Common myeloid progenitor, CD34-positive (primary cell): Measurements from ENCODE around the gene CSTF3.

Experiments used
- CTCF ChIA-PET: fragments of 350-600 bp; sonication (Branson Sonifier 250); formaldehyde crosslinking; loops from one replicate; lab custom pipeline; 2021; ENCODE audit warnings: antibody characterized with exemption; lab: Charles Lee
- POLR2A ChIA-PET: fragments of 350-600 bp; sonication (Branson Sonifier 250); formaldehyde crosslinking; loops from one replicate; lab custom pipeline; 2021; ENCODE audit warnings: antibody characterized with exemption; lab: Charles Lee
- DNase-seq, 3 donors: peaks; one replicate each; pipeline versions ENCODE4 v3.0.0 to v3.0.0-alpha.2; 2013
- H3K27ac ChIP-seq, 2 experiments: 1 replicate in 1 of 2; 2 replicates in 1 of 2; pipeline ENCODE4 v1.7.0; 2013; ENCODE audit warnings: inconsistent platforms in 2 of 2, low read length in 2 of 2, mild to moderate bottlenecking in 2 of 2, low read depth in 1 of 2, moderate library complexity in 1 of 2; ENCODE audit not compliant: severe bottlenecking in 2 of 2, insufficient read depth in 1 of 2, poor library complexity in 1 of 2
- H3K27me3 ChIP-seq, 5 experiments: replicated peaks in 2 of 5; 1 replicate in 3 of 5; 2 replicates in 2 of 5; pipeline versions ENCODE4 v1.6.1 to v1.7.0; 2013; ENCODE audit warnings: low read length in 4 of 5, mild to moderate bottlenecking in 2 of 5, moderate library complexity in 2 of 5, inconsistent platforms in 1 of 5; ENCODE audit not compliant: insufficient read depth in 5 of 5, control insufficient read depth in 4 of 5
- H3K36me3 ChIP-seq, 4 experiments: 1 replicate in 2 of 4; 2 replicates in 2 of 4; pipeline versions ENCODE4 v1.6.1 to v1.7.0; 2013; ENCODE audit warnings: low read length in 3 of 4, control low read depth in 1 of 4, mild to moderate bottlenecking in 1 of 4; ENCODE audit not compliant: control insufficient read depth in 4 of 4, insufficient read depth in 4 of 4
- H3K4me1 ChIP-seq, 4 experiments: 1 replicate in 3 of 4; 2 replicates in 1 of 4; pipeline versions ENCODE4 v1.6.1 to v1.7.1; 2013; ENCODE audit warnings: low read length in 3 of 4, mild to moderate bottlenecking in 3 of 4, control low read depth in 1 of 4, inconsistent platforms in 1 of 4, moderate library complexity in 1 of 4; ENCODE audit not compliant: control insufficient read depth in 4 of 4, insufficient read depth in 4 of 4; ENCODE audit errors: control extremely low read depth in 1 of 4
- H3K4me3 ChIP-seq, 7 experiments: 1 replicate in 4 of 7; 2 replicates in 3 of 7; pipeline versions ENCODE4 v1.5.1 to v1.7.0; 2013; ENCODE audit warnings: mild to moderate bottlenecking in 7 of 7, low read length in 6 of 7, moderate library complexity in 6 of 7, inconsistent platforms in 2 of 7, low read depth in 2 of 7, control low read depth in 1 of 7; ENCODE audit not compliant: insufficient read depth in 4 of 7, control insufficient read depth in 1 of 7; ENCODE audit errors: extremely low read depth in 1 of 7
- H3K9me3 ChIP-seq, 5 experiments: 1 replicate in 4 of 5; 2 replicates in 1 of 5; pipeline versions ENCODE4 v1.6.1 to v1.7.1; 2013; ENCODE audit warnings: low read length in 4 of 5, mild to moderate bottlenecking in 2 of 5, inconsistent platforms in 1 of 5, low read depth in 1 of 5, moderate library complexity in 1 of 5; ENCODE audit not compliant: control insufficient read depth in 4 of 5, insufficient read depth in 2 of 5; ENCODE audit errors: control extremely low read depth in 1 of 5
- WGBS: methylation state at CpG from one replicate; pipeline ENCODE4 v1.1.5; 2013; ENCODE audit not compliant: insufficient coverage; 5-methylcytosine and 5-hydroxymethylcytosine counted together

The CSTF3 gene

GRCh38 chr11:33191467-33191866 is 30.2 kb upstream of the CSTF3 start:
- ChIA-PET CTCF (interaction anchor here (0.6 kb wide), 1 partner anchor 168 kb away, joined by 3 read pairs; no protein-coding TSS in a partner anchor), POLR2A (interaction anchor here (0.6 kb wide), 1 partner anchor 60 kb away, joined by 7 read pairs; no protein-coding TSS in a partner anchor)
- no peak for DNase-seq
- no peak overlapping the region for H3K27ac ChIP-seq
- H3K4me1 ChIP-seq, result peaks cover 0 to 11% (median 0%) of the 10 kb centered on the region in 4 experiments
- no peaks in the 10 kb centered on the region for H3K9me3 ChIP-seq
- H3K27me3 ChIP-seq, result no peaks in the 10 kb centered on the region
- no peaks in the 10 kb centered on the region for H3K36me3 ChIP-seq
- H3K4me3 ChIP-seq, result no peak overlapping the region

DNA sequence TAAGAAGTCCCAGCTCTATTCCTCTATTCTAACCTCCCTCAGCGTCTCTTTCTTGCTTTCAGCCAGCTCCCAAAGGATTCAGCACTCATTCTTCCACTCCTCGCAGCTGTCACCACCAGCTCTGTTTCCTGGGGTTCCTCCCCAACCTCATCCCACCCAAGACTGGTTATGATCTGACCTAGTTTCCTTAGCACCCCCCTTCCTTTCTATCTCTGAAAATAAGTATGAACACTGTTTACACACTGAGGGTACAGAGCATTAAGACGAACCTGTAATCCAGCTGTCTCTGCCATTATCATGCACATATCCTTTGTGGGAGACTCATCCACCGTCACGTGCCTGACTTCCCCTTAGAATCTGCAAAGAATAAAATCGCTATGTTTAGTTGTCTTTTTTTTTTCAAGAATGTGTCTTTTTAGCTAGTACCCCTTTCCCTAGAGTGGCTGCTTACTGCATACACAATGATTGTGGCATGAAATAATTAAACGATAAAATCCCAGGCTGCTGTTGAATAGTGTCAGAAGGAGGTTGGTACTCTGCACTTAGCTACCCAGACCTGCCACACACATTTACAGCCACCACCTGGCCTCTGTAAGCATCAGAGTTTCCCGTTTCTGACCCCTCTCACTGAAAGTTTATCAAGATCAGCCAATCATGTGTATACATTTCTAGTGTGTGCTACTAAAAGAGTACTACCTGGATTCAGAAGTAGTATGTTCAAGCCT is 26.9 kb upstream of the CSTF3 start:
- peaks cover 0 to 9% (median 0%) of the 10 kb centered on the region in 4 experiments for H3K4me1 ChIP-seq
- no peaks in the 10 kb centered on the region for H3K27me3 ChIP-seq
- ChIA-PET CTCF (interaction anchor here (0.6 to 3.2 kb wide), 6 partner anchors 11 to 799 kb away, joined by 3 to 14 read pairs (median 3); no protein-coding TSS in a partner anchor), POLR2A (no interaction called here)
- no peaks in the 10 kb centered on the region for H3K36me3 ChIP-seq
- 63% methylated on average over 6 of the region's 8 CpGs for WGBS
- peak in 2 of 3 donors; percentile 41 to 61 for DNase-seq
- H3K9me3 ChIP-seq, result no peaks in the 10 kb centered on the region
- H3K27ac ChIP-seq, result no peak overlapping the region
- no peak overlapping the region for H3K4me3 ChIP-seq

DNA sequence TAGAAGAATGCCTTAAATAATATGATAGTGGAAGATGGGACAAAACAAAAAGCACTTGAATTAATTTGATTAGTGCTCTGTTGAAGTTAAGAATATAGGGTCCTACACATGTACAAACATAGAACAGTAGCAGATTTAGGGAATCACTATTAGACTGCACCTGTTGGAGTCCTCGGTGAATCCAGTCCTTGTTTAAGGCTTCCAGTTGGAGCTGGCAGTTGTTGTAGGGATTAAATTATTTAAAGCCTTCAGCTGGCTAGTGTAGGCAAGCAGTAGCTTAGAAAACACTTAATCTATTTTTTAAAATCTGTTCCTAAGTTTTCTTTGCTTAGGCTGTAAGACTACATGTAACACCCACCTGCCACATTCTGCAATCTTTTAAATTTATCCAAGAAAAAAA is 24.5 kb upstream of the CSTF3 start:
- CTCF ChIA-PET, result interaction anchor here (3.1 kb wide), 1 partner anchor 8 kb away, joined by 12 read pairs; no protein-coding TSS in a partner anchor
- Histone ChIP-seq H3K36me3 (no peaks in the 10 kb centered on the region), H3K4me3 (no peak overlapping the region), H3K4me1 (peaks cover 0 to 11% (median 1%) of the 10 kb centered on the region in 4 experiments), H3K27ac (no peak overlapping the region), H3K9me3 (no peaks in the 10 kb centered on the region), H3K27me3 (no peaks in the 10 kb centered on the region)
- POLR2A ChIA-PET, result interaction anchor here (0.5 kb wide), 1 partner anchor 8 kb away, joined by 3 read pairs; no protein-coding TSS in a partner anchor
- no peak for DNase-seq
- WGBS, result no CpG with 5 or more reads among the region's 1 CpG

DNA sequence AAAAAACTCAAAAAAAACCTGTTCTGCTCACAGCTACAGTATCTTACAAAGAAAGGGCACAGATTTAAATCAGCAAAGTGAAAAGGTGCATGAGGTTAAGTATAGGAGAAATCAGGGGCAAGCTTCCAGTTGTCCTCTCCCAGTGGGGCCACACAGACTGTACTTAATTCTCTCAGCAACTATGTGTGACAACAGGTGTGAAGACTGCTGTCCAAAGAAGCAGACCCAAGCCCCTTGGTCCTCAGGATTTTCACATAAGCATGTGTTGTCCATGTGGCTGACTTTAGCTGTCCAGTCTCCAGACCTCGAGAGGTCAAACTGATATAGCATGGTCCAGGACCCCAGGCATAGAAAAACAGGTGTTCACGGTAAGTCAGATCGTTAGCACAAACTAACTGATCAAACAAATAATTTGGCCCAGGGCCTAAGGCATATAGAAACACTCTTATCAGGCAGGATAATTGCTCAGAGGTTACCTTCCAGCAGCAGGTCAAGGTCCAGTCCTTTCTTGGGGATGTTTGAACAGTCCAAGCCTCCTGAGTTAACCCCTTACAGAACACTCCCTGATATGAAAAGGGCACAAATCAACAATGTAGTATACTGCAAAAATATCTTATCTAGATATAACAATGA is 21.1 kb upstream of the CSTF3 start:
- peaks cover 0 to 27% (median 12%) of the 10 kb centered on the region in 4 experiments for H3K4me1 ChIP-seq
- no peak for DNase-seq
- no peaks in the 10 kb centered on the region for H3K36me3 ChIP-seq
- 100% methylated on average over 2 of the region's 3 CpGs for WGBS
- ChIA-PET CTCF (interaction anchor here (1.0 kb wide), 1 partner anchor 14 kb away, joined by 4 read pairs; no protein-coding TSS in a partner anchor), POLR2A (no interaction called here)
- H3K9me3 ChIP-seq, result no peaks in the 10 kb centered on the region
- H3K27me3 ChIP-seq, result no peaks in the 10 kb centered on the region
- H3K27ac ChIP-seq, result no peak overlapping the region
- no peak overlapping the region for H3K4me3 ChIP-seq

GRCh38 chr11:33179348-33179803 is 18.1 kb upstream of the CSTF3 start:
- Histone ChIP-seq H3K4me3 (peak overlapping the region in 2 of 7 experiments; percentile 30 to 47), H3K4me1 (peaks cover 0 to 27% (median 12%) of the 10 kb centered on the region in 4 experiments), H3K27me3 (no peaks in the 10 kb centered on the region), H3K27ac (no peak overlapping the region), H3K9me3 (no peaks in the 10 kb centered on the region), H3K36me3 (no peaks in the 10 kb centered on the region)
- CTCF ChIA-PET, result interaction anchor here (1.3 to 3.5 kb wide), 5 partner anchors 12 to 150 kb away, joined by 4 to 25 read pairs (median 6); partner anchors contain the start of gene CSTF3
- WGBS, result 0% methylated on average over 1 of the region's 3 CpGs
- DNase-seq, result peak; percentile 66 to 84 (median 82)
- POLR2A ChIA-PET, result no interaction called here

- no CpG with 5 or more reads among the region's 5 CpGs for WGBS
- ChIA-PET CTCF (interaction anchor here (1.6 to 3.5 kb wide), 4 partner anchors 9 to 151 kb away, joined by 4 to 25 read pairs (median 9); partner anchors contain the start of gene CSTF3), POLR2A (no interaction called here)
- H3K27me3 ChIP-seq, result no peaks in the 10 kb centered on the region
- peaks cover 0 to 27% (median 12%) of the 10 kb centered on the region in 4 experiments for H3K4me1 ChIP-seq
- no peak overlapping the region for H3K27ac ChIP-seq
- H3K9me3 ChIP-seq, result no peaks in the 10 kb centered on the region
- H3K36me3 ChIP-seq, result no peaks in the 10 kb centered on the region
- DNase-seq, result peak in 1 of 3 donors; percentile 33
- no peak overlapping the region for H3K4me3 ChIP-seq
These were observed 17.3 kb upstream of the CSTF3 start for GRCh38 chr11:33178443-33179180.
